Hindlimb muscle (tissue), 1 donor: ENCODE measurements around the gene TTC23. TPM values are rescaled to one million over a fixed set of nuclear protein-coding genes. Genes with fewer than 3 reads are reported as not detected.
"Not testable (repeated sequence)": the region's sequence is repeated elsewhere in the genome, so short reads cannot be mapped to it uniquely, and the experiment has no call there.

Experiments
- DNase-seq: peaks from one replicate; pipeline ENCODE4 v3.0.0-alpha.2; 2013
- polyA plus RNA-seq: library from polyadenylated mRNA; unstranded; fragments of 120-200 nt; gene quantifications from one replicate; pipeline ENCODE4 v1.2.1, GENCODE V29; 2013; ENCODE audit not compliant: insufficient read length

TTC23 gene
- polyA plus RNA-seq, 1 donor: 19.3 TPM

DNA sequence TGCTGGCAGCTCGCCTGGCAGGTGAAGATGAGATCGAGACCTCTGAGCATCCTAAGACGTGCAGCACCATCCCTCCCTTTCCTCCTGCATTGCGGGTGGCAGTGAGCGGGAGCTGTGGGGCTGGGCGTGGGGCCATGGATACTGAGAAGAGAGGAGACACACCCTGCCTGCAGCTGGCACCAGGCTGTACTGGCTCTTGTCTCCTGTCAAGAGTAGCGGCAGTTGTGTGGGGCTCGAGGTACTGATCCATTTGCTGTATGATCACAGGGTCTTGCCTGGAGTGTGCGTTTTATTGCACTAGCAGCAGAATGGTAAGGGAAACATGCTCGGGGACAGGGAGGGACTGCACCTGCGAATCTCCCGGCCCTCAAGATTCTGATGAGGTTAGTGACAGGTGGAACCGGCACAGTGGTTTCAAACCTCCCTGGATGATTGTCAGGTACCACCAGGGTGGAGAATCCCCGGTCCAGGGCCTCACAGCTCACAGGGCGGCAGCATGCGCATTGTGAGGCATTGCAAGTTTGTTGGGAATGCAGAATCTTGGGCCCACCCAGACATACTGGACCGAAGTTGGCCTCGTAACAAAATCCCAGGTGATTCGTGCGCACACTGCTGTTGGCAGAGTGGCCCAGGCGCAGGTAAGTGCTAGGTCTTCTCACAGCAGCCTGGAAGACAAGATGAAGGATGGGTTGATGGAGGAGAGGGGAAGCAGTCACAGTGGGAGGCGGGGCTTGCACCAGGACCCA, 130.4 kb downstream of the TTC23 start:
- no peak for DNase-seq

- DNase-seq: no peak
Measured at GRCh38 chr15:99118258-99118632, 131.1 kb downstream of the TTC23 start.

- DNase-seq: no peak
Measured at GRCh38 chr15:99117563-99118257, 131.7 kb downstream of the TTC23 start.

- DNase-seq: no peak
Measured at GRCh38 chr15:99117111-99117510, 132.3 kb downstream of the TTC23 start.

DNA sequence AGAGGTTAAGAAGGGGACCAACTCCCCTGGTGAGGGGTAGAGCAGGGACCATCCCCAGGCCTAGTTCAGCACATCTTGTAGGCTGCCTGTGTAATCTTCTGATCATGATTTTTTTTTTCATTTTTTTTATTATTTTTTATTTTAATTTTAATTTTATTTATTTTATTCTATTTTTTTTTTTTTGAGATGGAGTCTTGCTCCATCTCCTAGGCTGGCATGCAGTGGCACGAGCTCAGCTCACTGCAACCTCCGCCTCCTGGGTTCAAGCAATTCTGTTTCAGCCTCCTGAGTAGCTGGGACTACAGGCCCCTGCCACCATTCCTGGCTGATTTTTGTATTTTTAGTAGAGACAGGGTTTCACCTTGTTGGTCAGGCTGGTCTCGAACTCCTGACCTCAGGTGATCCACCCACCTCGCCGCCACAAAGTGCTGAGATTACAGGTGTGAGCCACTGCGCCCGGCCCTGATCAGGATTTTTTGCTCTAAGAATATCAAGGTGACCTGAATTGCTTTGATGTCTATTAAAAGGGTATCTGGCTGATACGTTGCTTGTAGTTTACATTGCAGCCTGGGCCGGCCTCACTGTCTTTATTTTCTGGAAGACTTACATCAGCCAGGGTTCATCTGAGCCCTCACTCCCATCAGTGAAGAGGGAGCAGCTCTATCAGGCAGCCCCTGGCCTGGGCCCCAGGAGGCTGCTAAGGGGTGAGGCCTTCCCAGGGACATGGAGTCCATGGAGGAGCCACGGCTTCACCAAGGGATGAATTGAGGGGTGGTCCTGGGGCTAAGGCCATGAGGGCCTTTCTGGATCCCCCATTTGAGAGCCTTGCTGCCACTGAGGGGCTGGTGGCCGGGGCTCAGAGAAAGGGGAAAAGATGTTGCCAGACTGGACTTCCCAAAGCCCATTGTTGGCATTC, 133.8 kb downstream of the TTC23 start:
- DNase-seq: no peak

DNA sequence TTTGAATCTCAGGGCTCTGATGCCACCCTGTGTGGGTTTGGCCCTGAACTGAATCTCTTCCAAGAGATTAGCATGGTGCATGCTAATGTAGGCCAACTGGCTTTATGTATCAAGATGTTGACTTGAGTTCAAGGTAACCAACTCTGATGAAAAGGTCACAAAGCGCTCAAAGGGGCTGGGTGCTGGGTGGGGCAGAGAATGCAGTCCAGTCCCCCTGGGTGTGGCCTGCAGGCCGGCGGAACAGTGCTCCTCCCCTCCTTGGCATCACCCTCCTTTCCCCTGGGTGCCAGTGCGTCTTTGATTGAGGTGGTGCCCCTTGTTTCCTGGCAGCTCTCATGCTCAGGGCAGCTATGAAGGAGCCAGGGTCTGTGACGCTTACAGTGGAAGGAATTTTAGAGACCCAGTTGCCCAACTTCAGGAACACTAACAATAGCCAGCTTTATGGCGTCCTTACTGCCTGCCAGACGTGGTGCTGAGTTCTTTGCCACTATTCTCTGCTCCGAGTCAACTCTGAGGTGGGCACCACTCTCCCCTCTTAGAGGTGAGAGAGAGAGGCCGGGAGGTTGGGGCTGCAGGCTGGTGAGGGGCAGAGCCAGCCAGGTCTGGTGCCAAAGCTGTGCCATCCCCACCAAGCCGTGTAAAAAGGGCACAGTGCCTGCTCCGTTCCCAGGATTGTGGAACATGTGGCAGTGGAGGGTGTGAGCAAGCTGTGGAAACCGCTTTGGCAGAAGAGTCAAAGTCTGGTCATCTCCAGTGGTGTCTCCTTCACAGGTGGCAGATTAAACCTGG, 134.7 kb downstream of the TTC23 start:
- DNase-seq: no peak

DNA sequence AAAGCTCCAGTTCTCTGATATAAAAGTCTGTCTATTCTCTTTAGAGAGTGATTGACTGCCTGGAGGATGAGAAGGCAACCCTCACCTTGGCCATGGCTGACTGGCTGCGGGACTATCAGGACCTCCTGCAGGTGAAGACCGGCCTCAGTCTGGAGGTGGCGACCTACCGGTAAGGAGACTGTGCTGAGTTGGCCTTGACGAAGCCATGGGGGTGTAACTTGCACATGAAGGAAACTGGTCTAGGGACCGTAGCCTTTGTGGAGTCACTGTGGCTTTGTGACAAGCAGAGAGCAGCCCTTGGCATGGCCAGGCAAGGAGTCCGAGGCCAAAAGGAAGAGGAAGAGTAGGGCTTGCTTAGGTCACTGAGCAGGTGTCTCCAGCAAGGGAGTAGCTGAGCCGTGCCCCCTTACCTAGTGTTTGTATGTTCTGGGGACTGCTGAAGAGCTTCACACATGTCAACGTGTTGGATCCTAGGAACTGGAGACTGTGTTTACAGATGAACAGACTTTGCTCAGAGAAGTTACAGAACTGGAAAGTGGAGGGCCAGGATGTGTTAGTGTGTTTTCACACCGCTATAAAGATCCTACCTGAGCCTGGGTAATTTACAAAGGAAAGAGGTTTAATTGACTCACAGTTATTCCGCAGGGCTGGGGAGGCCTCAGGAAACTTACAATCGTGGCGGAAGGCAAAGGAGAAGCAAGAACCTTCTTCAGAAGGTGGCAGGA, 135.7 kb downstream of the TTC23 start:
- no peak for DNase-seq

GRCh38 chr15:99111641-99112040, 137.7 kb downstream of the TTC23 start:
- DNase-seq: not testable (repeated sequence)

GRCh38 chr15:99110581-99111320, 138.6 kb downstream of the TTC23 start:
- no peak for DNase-seq

DNA sequence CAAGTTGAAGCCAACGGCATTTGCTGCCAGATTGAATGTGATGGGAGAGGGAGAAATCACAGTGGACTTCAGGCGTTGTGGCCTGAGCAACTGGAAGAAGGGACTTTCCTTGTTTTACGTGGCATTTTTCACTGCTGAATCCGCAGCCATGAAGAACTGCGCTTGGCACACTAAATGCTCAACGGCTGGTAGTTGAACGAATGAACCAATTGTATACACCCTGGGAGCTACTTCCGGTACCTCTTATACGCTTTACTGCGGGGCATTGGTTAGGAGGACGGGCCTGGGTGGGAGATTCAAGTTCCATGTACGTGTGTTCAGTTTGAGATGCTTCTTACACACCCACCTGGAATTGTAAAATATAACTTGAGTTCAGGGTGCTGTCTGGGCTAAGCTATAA, 139.3 kb downstream of the TTC23 start:
- no peak for DNase-seq

GRCh38 chr15:99109555-99110021, 139.8 kb downstream of the TTC23 start:
- no peak for DNase-seq

DNA sequence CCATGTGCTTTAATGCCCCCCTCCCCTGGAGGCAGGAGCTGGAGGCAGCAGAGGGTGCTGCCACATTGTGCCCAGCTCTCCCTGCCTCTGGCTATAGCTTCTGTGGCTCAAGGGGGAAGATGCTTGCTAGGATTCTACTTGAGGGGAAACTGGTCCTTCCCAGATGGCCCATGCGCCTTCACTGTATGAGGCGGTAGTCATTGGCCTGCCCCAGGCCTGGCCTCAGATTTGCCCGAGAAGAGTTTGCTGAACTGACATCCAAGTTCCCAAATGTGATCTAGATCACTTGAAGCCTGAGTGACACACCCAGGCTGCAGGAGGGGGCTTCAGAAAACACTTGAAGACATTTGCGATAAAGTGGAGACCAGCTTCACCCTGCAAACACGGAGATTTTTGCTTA, 140.4 kb downstream of the TTC23 start:
- no peak for DNase-seq

DNA sequence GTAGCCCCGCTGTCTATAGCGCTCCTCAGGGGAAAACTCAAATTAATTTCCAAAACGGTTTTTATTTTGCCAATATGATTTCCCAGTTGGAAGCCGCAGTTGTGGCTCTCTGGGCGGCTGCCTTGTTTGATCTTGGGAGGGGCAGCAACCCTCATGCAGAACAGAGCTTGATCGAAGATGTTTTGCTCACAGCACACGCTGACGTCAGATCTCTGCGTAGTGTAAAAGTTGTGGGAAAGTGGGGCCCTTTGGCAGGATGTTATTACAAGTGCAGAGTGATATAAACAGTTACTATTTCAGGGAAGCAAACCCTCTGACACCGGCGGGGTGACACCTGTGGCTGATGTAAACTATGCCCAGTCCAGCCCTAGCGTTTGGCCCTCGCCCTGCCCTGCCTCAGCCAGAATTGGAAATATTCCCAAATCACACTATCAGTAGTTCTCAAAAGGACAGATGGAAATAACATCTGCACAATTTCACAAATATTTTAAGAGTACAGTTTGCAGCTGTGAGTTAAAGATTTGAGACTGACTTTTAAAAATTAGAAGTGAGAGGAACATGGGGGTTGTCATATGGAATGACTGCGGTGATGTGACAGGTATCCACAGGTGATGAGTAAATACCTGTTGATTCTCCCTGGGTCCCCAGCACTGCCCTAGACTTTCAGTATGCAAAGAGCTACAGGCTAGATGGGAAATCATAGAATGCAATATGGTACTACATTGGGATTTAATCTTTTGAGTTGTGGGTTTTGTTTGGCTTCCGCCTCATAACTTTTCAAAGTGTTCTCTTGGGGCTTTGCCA, 142.8 kb downstream of the TTC23 start:
- no peak for DNase-seq

- DNase-seq: peak; percentile 74
Measured at GRCh38 chr15:99105514-99106341, 143.7 kb downstream of the TTC23 start.

DNA sequence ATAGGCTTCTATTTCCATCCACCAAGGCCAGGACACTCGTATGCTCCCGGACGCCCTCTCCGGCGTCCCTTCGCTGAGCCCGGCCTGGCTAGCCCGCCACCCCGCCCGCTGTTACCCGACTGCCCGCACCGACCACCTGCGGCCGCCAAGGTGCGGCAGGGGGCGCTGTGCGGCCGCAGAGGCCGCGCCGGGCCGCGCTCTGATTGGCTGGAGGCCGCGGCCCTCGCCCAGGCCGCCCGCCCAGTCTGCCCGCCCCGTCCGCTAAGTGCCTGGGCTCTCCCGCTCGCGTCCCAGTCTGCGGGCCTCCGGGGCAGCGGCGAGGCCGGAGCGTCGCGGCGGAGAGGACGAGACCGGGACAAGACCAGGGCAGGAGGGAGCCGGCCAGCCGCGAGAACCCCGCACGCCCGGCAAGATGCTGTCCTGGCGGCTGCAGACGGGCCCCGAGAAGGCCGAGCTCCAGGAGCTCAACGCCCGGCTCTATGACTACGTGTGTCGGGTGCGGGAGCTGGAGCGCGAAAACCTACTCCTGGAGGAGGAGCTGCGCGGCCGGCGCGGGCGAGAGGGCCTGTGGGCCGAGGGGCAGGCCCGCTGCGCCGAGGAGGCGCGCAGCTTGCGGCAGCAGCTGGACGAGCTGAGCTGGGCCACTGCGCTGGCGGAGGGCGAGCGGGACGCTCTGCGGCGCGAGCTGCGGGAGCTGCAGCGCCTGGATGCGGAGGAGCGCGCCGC, 144.4 kb downstream of the TTC23 start, which contains the start of gene SYNM:
Gene SYNM (plus strand): TSS at position 293 of the 726 bp plus-strand sequence. CDS start 120 bp downstream, at position 413.
- DNase-seq: peak; percentile 83

- no peak for DNase-seq
Measured at GRCh38 chr15:99103279-99103678, 146.1 kb downstream of the TTC23 start.

DNA sequence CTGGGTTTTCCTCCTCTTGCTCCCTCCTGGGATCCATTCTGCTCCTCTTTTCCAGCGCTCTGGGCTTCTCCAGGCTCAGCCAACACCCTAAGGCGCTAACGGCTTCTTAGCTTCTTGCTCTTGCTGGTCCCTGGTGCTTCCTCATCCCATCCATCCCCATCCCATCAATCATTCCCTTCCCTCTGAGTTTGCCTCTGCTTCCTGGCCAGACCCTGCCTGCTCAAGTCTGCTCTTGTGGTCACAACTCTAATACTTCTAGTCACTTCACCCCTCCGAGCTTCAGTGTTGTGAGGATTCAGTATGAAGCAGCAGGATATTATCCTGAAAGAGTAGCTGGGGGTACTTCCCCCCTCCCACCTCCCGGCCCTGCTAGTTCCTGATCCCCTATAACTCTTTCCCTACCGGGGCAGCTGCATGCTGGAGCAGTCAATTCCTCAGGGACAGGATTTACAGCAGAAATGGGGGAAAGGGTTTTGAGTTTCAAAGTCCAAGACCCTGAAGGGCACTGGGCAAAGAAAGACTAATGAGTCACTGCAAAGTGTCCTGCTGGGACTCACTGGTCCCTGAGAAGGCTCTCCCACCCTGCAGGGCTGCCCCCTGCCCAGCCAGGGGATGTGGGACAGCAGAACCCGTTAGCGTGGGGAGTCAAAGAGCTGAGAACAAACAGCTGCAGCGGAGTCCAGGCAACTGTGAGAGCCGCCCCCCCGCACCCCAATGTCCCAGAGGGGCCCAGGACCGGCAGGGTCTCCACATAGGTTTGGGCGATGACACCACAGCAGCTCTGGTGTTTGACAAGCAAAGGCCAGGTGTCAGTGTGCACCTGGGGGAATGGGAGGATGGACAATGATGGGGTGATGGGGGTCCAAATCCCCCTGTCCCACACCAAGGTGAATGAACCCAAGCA, 146.8 kb downstream of the TTC23 start:
- no peak for DNase-seq
